Body of pancreas (tissue), 4 donors: ENCODE data around the gene NDUFV1.

Source experiments
- CTCF ChIP-seq, 7 experiments: fragments of 450-650 bp in 4 of 7; fragments of 200-600 bp in 3 of 7; sonication (generic) in 3 of 7; IDR thresholded peaks; one replicate each; pipeline ENCODE4 v1.5.1; 2016 to 2019; ENCODE audit warnings: antibody characterized with exemption in 7 of 7
- POLR2A ChIP-seq, 3 donors: fragments of 450-650 bp; IDR thresholded peaks; one replicate each; pipeline ENCODE4 v1.6.1; 2016; ENCODE audit warnings: antibody characterized with exemption in 3 of 3, mild to moderate bottlenecking in 2 of 3

DNA sequence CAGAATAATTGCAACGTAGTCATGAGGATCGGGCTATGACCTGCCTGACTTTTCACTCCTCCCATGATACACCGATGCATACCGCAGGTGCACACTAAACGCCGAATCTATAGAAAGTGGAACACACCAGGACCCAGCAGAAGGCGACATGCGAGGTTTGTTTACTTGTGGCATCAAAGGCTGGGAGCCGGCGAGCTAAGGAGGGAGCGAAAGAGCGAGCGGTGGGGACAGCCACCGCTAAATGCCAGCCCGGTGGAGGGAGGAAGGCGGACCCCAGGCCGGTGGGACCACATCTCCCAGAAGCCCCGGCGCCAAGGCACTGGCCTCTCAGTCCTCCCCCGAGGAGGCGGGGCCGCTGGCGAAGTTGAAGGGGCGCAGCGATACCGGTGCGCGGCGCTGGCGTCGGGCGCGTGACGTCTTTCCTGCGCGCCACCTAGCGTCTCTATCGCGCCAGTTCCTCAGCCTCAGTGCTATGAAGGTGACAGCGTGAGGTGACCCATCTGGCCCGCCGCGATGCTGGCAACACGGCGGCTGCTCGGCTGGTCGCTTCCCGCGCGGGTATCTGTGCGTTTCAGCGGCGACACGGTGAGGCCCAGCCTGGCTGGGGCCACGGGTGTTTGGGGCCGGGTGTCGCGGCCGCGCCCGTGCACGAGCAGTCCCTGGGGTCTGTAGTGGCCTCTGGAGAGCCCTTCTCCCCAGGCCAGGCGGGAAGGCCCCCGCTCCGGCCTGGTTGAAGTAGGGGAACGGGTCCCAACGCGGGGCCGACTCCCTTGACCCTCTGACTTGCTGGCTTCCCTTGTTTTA is at the start of gene NDUFV1:
- TF ChIP-seq POLR2A (IDR thresholded peaks at IDR 0.05) (peak; percentile 63 to 86 (median 81)), CTCF (IDR thresholded peaks at IDR 0.05) (peak; percentile 59 to 95 (median 84))
